Keratinocyte (primary cell): ENCODE data around the gene PRKN. TPM values are rescaled to one million over a fixed set of nuclear protein-coding genes. Genes with fewer than 3 reads are reported as not detected.

ENCODE experiments used
- DNase-seq: peaks from one replicate; pipeline ENCODE4 v3.0.0-alpha.2; 2011; ENCODE audit warnings: low read depth, missing footprints, low spot score
- FAIRE-seq: peaks from 2 replicates; lab custom pipeline; 2011; peaks lifted over from hg19 to GRCh38; lab: Jason Lieb, UNC
- H2AFZ ChIP-seq: 2 replicates; pipeline ENCODE4 v1.6.0; 2012; ENCODE audit warnings: low read length, control low read depth, inconsistent platforms; ENCODE audit not compliant: control insufficient read depth
- H3K27ac ChIP-seq: 2 replicates; pipeline ENCODE4 v1.5.1; 2011; ENCODE audit warnings: low read length; ENCODE audit not compliant: control insufficient read depth, insufficient read depth
- H3K27me3 ChIP-seq: 3 replicates; pipeline ENCODE4 v1.6.0; 2011; ENCODE audit warnings: low read length; ENCODE audit not compliant: control insufficient read depth, insufficient read depth; ENCODE audit errors: extremely low read depth
- H3K36me3 ChIP-seq, 2 experiments: 2 replicates in 1 of 2; 3 replicates in 1 of 2; pipeline ENCODE4 v1.5.1; 2011; ENCODE audit warnings: low read length in 2 of 2, mild to moderate bottlenecking in 1 of 2; ENCODE audit not compliant: control insufficient read depth in 2 of 2, insufficient read depth in 2 of 2; ENCODE audit errors: extremely low read depth in 1 of 2
- H3K4me1 ChIP-seq: 3 replicates; pipeline ENCODE4 v1.5.1; 2011; ENCODE audit warnings: low read length; ENCODE audit not compliant: control insufficient read depth, insufficient read depth; ENCODE audit errors: extremely low read depth
- H3K4me2 ChIP-seq: 3 replicates; pipeline ENCODE4 v1.6.0; 2011; ENCODE audit warnings: low read depth, low read length; ENCODE audit not compliant: control insufficient read depth, insufficient read depth; ENCODE audit errors: extremely low read depth
- H3K4me3 ChIP-seq, 3 experiments: fragments of 200-600 bp in 1 of 3; sonication (generic) in 1 of 3; 2 replicates in 2 of 3; 3 replicates in 1 of 3; pipeline ENCODE4 v1.5.1; 2011 to 2016; ENCODE audit warnings: low read length in 3 of 3, mild to moderate bottlenecking in 3 of 3, control low read depth in 2 of 3, inconsistent platforms in 1 of 3, low read depth in 1 of 3, mixed read lengths in 1 of 3, mixed run types in 1 of 3, moderate library complexity in 1 of 3; ENCODE audit not compliant: control insufficient read depth in 2 of 3, insufficient read depth in 2 of 3; ENCODE audit errors: extremely low read depth in 1 of 3
- H3K79me2 ChIP-seq: 2 replicates; pipeline ENCODE4 v1.6.0; 2012; ENCODE audit warnings: low read length; ENCODE audit not compliant: control insufficient read depth, insufficient read depth
- H3K9ac ChIP-seq: 3 replicates; pipeline ENCODE4 v1.6.0; 2011; ENCODE audit warnings: low read length; ENCODE audit not compliant: control insufficient read depth, insufficient read depth; ENCODE audit errors: extremely low read depth
- H3K9me1 ChIP-seq: 3 replicates; pipeline ENCODE4 v1.6.0; 2011; ENCODE audit warnings: low read length; ENCODE audit not compliant: control insufficient read depth, insufficient read depth; ENCODE audit errors: extremely low read depth
- H3K9me3 ChIP-seq: 2 replicates; pipeline ENCODE4 v1.5.1; 2012; ENCODE audit warnings: low read depth, low read length; ENCODE audit not compliant: control insufficient read depth
- H4K20me1 ChIP-seq: 3 replicates; pipeline ENCODE4 v1.6.0; 2011; ENCODE audit warnings: low read length; ENCODE audit not compliant: control insufficient read depth, insufficient read depth; ENCODE audit errors: extremely low read depth
- CTCF ChIP-seq, 3 experiments: IDR thresholded peaks in 1 of 3; conservative IDR thresholded peaks in 1 of 3; optimal IDR thresholded peaks in 1 of 3; 2 replicates in 2 of 3; 3 replicates in 1 of 3; pipeline versions ENCODE3 to v1.5.1; 2011; ENCODE audit warnings: low read length in 3 of 3, mild to moderate bottlenecking in 3 of 3, moderate library complexity in 2 of 3, control low read depth in 1 of 3, inconsistent platforms in 1 of 3; ENCODE audit not compliant: insufficient read depth in 2 of 3; ENCODE audit errors: extremely low read depth in 1 of 3
- EZH2 ChIP-seq: IDR thresholded peaks from one replicate; pipeline ENCODE4 v1.6.1; 2012; ENCODE audit warnings: inconsistent platforms, mild to moderate bottlenecking, low read length, moderate library complexity
- dilution Hi-C: fragments of 300-500 bp; cut with MboI; formaldehyde crosslinking; loops from one replicate; pipeline ENCODE4 v1.7.0; 2020; ENCODE audit warnings: low sequenced_read_pairs; ENCODE audit not compliant: extremely low pct_ligation_motif_present
- polyA plus RNA-seq, 5 experiments: library from polyadenylated mRNA; depleted of rRNA in 3 of 5; stranded (reverse) in 3 of 5; stranded (forward) in 1 of 5; unstranded in 1 of 5; fragments of >200 nt; gene quantifications; 1 replicate in 1 of 5; 2 replicates in 3 of 5; 3 replicates in 1 of 5; pipeline versions ENCODE4 v1.2.1 to v1.2.3, GENCODE V29; 2011 to 2012; ENCODE audit warnings: missing spikeins in 2 of 5, low read depth in 1 of 5, low replicate concordance in 1 of 5

Gene PRKN
- polyA plus RNA-seq, 1 donor (not counting 4 experiments of a cell fraction or from before 2014, with no cell fraction given), result 0.67 TPM

GRCh38 chr6:162627362-162627761 lies 100.2 kb downstream of the PRKN start:
- Histone ChIP-seq H3K9me1 (no peaks in the 10 kb centered on the region), H2AFZ (no peak overlapping the region), H3K79me2 (no peaks in the 10 kb centered on the region), H3K4me1 (no peaks in the 10 kb centered on the region), H3K9me3 (no peaks in the 10 kb centered on the region), H4K20me1 (no peaks in the 10 kb centered on the region), H3K4me2 (no peak overlapping the region), H3K27ac (no peak overlapping the region), H3K4me3 (no peak overlapping the region), H3K27me3 (no peaks in the 10 kb centered on the region), H3K9ac (no peak overlapping the region), H3K36me3 (no peaks in the 10 kb centered on the region)
- no peak for FAIRE-seq
- dilution Hi-C loops, result no loop called here
- no peak for TF ChIP-seq EZH2
- TF ChIP-seq CTCF (optimal IDR thresholded peaks at IDR 0.05 in 1 of 3, IDR thresholded peaks at IDR 0.05 in 1 of 3, conservative IDR thresholded peaks at IDR 0.05 in 1 of 3; ENCODE audit: extremely low read depth in 1 of 3, insufficient read depth in 2 of 3, low read length in 3 of 3), result no peak
- DNase-seq, result no peak

DNA sequence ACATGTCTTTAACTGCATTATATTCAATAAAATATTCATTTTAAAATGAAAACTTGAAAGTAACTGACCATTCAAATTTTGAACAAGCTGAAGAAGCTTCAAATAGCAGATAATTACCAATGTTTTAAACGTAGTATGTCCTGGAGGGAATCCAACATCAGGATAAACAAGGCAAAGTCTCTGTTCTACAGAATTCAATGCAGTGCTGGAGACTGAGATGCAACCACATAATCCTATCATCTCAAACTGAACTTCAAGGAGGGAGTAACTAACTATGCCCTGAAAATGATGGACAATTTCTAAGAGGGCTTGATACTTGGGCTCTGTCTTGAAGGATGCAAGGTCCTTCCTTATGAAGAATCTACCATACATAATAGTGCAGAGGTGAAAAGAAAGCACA lies 100.7 kb downstream of the PRKN start:
- Histone ChIP-seq H2AFZ (no peak overlapping the region), H3K9ac (no peak overlapping the region), H3K79me2 (no peaks in the 10 kb centered on the region), H3K4me3 (no peak overlapping the region), H3K9me1 (no peaks in the 10 kb centered on the region), H3K36me3 (no peaks in the 10 kb centered on the region), H3K4me1 (no peaks in the 10 kb centered on the region), H3K27me3 (no peaks in the 10 kb centered on the region), H4K20me1 (no peaks in the 10 kb centered on the region), H3K27ac (no peak overlapping the region), H3K4me2 (no peak overlapping the region), H3K9me3 (no peaks in the 10 kb centered on the region)
- FAIRE-seq, result no peak
- dilution Hi-C loops, result no loop called here
- TF ChIP-seq CTCF (optimal IDR thresholded peaks at IDR 0.05 in 1 of 3, IDR thresholded peaks at IDR 0.05 in 1 of 3, conservative IDR thresholded peaks at IDR 0.05 in 1 of 3; ENCODE audit: extremely low read depth in 1 of 3, insufficient read depth in 2 of 3, low read length in 3 of 3) (no peak), EZH2 (no peak)
- no peak for DNase-seq
